Right ventricle myocardium superior (tissue), 1 donor: ENCODE results near the gene FECH. TPM values are rescaled to one million over a fixed set of nuclear protein-coding genes. Genes with fewer than 3 reads are reported as not detected.
A peak's percentile ranks its signal among the peaks of the same experiment; 100 is the strongest.

Source experiments
- ATAC-seq: fragments of 200-7000 bp; cut with Tn5 transposase; one replicate; pipeline ENCODE4 v1.9.1; 2020; ENCODE audit warnings: mild to moderate bottlenecking; ENCODE audit not compliant: poor library complexity
- DNase-seq: peaks from one replicate; pipeline ENCODE4 v3.0.0-alpha.2; 2020
- intact Hi-C: fragments of 100-400 bp; cut with DNase I; formaldehyde crosslinking; loops from one replicate; pipeline ENCODE4 v1.11.2; 2022
- total RNA-seq: library from RNA; stranded (reverse); fragmentation: NEBNext Ultra II Directional; extraction: Animal tissue kit (Norgen Biotek cat#: 25700); gene quantifications from one replicate; pipeline ENCODE4 v1.2.1, GENCODE V29; 2021
- donor health status: DM: no; HTN: yes; CAD: no; lungs with severe emphysema.

FECH gene
- total RNA-seq, 1 donor from 2014 or later = 34.5 TPM

DNA sequence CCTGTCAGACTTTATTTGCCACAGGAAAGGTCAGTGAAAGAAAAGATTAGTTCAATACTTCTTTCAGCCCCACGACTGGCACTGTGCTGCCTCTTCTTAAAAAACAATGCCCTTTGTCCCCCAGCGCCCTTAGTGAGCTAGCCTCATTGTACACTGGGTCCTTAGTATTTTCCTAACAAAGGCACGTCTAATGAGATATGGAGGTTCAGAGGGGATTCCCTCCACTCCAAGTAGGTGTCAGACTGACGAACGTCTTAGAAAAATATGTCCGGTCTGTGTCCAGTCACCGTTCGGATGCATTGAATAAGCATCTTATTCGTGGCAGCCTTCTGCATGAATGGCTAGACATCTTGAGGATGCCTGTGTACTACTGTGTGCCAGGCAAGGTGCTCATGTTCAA, 1.1 kb downstream of the FECH start:
- ATAC-seq (no peak), DNase-seq (no peak)
- intact Hi-C loops = no loop called here

DNA sequence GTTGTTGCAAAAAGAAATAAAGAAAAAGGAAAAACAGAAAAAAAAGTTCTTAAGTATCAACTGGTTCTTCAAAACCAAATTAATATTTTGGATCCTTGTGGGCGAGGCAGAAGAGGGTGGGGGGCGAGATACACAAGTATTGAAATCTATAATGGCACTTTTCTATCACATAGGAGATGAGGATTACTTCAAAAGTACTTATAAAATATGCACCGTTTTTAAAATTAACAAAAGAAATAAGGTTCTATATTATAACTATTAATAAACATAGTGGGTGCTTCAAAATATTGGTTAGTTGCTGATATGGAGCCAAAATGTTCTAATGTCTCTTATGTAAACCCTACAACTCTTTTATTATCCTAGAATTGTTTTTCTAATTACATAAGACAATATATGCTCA, 2.1 kb downstream of the FECH start:
- no peak for ATAC-seq
- intact Hi-C loops = no loop called here
- no peak for DNase-seq

DNA sequence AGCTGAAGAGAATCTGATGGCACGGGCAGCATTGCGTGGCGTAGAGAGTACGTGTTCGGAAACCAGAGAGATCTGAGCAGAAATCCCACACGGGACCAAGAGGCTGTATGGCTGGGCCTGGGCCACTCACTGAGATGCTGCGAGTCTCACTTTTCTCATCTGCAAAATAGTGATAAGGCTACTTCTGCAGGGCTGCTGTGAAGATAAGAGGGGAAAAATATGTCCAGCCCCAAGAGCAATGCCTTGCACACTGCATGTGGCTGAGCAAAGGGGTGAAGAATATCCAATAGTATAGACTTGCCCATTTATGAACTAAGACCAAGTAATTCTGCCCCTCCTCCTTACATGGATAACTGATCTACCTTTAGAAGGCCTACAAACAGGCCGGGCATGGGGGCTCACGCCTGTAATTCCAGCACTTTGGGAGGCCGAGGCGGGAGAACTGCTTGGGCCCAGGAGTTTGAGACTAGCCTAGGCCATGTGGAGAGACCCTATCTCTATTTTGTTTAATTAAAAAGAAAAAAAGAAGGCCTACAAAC, 3.1 kb downstream of the FECH start:
- no peak for DNase-seq
- intact Hi-C loops = no loop called here
- no peak for ATAC-seq

DNA sequence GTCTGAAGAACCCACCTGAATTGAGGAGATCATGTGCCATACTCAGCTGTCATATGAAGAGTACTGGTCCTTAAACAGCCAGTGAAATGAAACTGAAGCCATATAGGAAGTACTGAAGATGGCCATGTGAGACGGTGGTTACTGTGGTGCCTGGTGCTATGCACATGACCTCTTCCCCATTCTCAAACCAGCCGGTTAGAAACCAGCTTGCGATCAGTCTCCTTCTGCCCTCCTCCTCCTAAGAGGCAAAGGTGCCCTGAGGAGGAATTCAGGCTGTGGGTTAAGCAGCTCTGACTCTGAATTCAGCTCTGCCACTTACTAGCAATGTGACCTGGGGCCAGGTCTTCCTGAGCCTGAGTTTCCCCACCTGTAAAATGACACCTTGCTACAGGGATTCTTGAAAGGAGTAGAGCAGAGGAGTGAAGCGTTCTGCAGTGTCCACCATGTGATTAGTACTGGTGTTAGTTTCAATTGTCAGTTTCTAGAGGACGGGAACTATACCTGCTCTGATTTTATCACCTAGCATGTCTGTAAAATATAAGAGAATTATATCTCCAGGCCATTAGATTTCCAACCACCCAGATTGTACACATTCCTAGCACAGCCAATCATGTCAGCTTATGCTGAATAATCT, 5.1 kb downstream of the FECH start:
- peak; percentile 58 for ATAC-seq
- intact Hi-C loops = no loop called here
- no peak for DNase-seq

DNA sequence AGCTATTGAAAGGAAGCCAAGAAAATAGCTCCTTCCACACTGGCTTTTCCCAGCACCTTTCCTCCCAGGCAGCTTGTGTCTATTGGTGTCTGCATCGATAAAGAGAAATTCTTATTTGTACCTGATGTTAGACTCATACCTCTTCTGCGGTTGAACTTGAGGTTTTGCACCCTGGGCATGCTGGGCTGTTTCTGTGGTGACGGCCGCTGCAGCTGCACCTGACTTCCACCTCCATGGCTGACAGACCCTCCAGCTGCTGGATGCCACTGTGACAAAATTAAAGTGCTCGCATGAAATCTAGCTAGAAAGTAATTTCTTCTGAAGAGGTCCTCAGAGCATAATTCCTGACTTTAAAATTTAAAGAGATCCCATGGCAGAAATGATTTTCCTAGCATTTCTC, 6.6 kb downstream of the FECH start:
- intact Hi-C loops = no loop called here
- DNase-seq (no peak), ATAC-seq (no peak)

DNA sequence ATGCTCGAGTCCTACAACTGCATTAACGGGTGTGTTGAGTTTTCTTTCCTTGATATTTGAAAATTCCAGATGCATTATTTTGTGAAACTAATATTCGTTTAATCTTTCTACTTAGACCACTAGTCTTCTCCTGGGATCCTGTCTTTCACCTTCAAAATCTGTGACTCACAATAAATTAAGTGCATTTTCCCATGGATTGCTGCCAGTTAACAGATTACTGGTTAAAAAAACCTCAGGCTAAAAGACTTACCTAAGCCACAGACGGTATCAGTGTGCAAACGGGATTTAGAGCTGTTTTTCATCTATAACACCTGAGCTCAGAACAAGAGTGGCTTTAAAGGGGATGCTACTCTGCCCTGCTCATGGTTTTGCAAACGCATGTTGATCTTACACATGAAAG, 10.2 kb downstream of the FECH start:
- intact Hi-C loops = no loop called here
- no peak for ATAC-seq
- DNase-seq = no peak

DNA sequence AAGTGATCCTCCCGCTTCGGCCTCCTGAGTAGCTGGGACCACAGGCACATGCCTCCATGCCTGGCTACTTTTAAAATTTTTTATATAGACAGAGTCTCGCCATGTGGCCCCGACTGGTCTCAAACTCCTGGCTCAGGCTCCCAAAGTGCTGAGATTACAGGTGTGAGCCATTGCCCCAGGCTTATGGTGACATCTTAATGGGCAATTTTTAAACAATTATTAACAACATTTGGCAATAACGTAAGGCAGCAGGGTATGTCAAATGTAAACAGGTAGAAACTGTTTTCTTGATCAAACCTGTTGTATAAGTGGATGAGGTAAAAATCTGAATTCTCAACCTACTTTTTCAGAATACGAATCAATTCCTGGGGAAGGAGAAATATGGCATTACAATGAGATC, 11.0 kb downstream of the FECH start:
- ATAC-seq = no peak
- DNase-seq = no peak
- intact Hi-C loops = no loop called here

DNA sequence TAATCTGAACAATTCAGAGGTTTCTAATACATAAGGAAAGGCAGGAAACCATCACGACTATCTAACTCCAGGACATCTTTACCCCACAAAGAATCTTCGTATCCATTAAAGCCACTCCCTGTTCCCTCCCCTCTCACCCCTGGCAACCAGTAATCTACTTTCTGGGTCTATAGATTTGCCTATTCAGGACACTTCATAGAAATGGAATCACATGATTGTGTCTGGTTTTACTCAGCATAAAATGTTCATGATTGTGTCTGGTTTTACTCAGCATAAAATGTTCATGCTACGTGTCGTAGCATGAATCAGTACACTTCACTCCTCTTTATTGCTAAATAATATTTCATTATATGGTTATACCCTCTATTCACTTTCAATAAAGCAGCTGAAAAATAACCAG, 11.6 kb downstream of the FECH start:
- ATAC-seq (no peak), DNase-seq (no peak)
- intact Hi-C loops = no loop called here

DNA sequence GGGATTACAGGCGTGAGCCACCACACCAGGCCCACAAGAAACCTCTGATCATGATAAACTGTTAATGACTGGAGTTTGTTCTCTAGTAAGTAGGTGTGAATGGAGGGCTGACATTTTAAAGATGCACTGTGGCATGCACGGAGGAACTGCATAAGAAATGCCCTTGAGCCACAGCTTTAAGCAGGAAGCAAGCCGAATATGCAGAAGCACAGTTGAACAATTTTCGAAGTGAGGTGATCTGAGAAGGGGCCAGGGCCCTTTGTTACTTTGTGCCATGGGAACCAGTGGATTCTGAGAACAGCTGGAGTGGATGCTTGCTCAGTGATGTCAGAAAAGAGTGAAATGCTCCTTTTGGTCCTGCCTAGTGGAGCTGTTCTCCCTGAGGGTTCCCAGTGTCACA, 16.3 kb downstream of the FECH start:
- intact Hi-C loops = no loop called here
- no peak for ATAC-seq
- DNase-seq = no peak

DNA sequence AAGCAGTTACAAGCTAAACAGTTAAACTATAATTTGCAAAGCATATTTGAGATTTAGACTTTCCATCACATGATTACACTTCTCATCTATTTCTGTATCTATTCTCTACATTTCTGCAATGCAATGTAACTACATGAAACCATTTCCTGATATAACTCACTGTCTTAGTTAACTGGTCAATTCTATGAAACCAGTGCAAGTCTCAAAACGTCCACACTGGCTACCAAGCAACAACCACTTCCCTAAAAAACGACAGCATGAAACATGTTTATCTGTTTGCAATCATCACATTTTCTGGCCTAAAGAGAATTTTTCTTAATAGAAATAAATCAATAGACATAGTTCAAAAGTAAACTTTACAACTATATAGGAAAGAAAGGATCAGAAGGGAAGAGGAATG, 17.4 kb downstream of the FECH start:
- intact Hi-C loops = no loop called here
- ATAC-seq (no peak), DNase-seq (no peak)

DNA sequence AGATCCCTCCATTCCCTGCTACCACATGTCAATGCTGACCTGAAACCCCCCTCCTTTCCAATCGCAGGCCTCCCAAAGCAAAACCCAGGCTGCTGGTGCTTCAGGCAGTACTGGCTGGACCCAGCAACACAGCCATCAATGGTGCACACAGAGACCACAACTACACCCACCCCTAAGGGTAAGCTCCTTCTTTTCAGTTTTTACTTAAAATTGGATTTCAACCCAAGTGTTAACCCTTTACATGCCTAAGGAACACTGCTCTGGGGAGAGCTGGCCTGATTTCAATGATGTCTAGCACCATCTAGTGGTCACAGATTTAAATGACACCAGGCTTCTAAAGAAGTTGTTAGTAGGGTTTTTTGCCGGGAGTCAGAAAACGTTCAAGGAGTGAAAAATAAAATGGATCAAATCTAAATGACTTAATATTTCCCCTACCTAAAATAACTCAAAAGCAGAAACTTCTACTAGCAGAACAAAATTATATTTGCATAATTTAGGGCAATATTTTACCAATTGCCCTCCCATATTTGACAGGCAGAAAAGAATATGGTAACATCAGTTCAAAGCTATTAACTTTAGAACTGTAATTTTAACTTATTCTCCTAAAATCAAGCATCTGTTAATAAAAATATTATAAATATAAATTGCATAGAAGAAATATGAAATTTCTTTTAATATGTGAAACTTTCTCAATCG, 24.6 kb downstream of the FECH start:
- intact Hi-C loops = loop anchor here (5.0 kb wide), 1 partner anchor 815 kb away; no protein-coding TSS in a partner anchor
- peak; percentile 68 for ATAC-seq
- no peak for DNase-seq

DNA sequence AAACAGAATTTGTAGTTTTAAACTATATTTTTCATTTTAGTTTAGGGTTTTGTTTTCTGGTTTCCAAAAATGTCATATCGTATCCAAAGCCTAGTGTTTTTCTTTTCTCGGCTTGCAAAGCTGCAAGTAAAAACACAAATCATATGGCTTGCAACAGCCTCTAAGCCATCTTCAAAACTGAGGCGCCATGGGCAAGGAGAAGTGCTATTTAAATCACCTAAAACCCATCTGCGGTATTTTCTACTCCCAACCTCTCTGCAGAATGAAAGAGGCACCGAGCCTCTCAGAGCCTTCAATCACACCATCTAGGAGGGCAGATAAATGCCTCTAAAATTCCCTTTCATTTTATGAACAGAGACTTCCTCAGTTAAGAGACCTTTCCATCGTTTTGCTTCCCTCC, 25.2 kb downstream of the FECH start:
- DNase-seq (no peak), ATAC-seq (no peak)
- intact Hi-C loops = loop anchor here (5.0 kb wide), 1 partner anchor 814 kb away; no protein-coding TSS in a partner anchor

DNA sequence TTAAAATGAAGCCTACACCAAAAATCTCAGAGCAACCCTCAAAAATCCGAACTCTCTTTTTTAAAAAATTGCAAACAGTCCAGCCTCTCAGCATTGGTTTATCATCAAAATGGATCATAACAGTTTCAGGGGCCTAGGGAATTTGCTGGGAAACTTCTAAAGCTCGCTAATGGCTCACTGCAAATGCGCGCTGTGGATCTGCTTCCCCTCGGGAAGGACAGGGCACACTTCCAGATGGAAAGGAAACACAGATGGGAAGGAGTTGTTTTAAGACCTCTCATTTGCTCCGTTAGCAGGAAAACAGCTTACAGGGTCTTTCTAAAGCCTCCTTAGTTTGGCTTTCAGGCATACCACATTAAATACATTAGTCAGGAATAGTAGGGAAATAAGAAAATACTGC, 27.2 kb downstream of the FECH start:
- intact Hi-C loops = no loop called here
- DNase-seq = no peak

DNA sequence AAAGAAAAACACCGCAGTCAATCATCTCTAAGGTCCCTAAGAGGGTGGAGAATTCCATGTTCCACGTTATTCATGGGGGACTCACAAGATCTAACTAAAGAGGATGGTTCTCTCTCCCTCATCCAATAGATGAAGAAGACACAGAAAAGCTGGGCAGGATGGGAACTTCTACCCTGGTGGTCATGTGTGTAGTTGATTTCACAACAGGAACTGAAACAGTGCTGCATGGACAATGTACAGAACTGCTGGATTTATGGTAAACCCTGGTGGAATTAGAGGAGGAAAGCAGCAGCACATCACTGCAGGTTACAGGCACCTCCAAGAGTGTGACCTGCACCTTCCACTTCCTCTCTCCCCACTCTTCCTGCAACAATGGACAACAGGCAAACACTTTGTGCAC, 31.4 kb downstream of the FECH start:
- ATAC-seq = no peak
- no peak for DNase-seq
- intact Hi-C loops = no loop called here

More for the DNA sequence above, 27.2 kb downstream of the FECH start:
- peak; percentile 59 for ATAC-seq

DNA sequence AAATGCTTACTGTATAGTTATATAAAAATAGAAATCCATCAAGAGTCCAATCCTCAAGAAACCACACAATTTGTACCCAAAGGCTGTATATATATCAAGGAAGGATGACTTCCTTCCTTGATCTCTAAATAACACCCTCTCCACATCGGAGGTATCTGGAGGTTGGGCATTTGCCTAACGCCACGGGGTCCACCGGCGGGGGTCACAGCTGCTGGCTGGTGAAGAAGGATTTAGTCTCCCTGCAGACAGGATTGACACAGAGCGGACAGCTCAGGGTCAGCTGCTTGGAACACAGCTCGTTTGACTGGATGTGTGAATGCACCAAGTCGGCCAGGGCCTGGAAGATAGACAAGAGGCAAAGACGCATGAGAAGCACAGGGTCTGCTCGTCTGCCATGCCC, 36.0 kb downstream of the FECH start:
- intact Hi-C loops = no loop called here
- no peak for ATAC-seq
- DNase-seq = no peak

DNA sequence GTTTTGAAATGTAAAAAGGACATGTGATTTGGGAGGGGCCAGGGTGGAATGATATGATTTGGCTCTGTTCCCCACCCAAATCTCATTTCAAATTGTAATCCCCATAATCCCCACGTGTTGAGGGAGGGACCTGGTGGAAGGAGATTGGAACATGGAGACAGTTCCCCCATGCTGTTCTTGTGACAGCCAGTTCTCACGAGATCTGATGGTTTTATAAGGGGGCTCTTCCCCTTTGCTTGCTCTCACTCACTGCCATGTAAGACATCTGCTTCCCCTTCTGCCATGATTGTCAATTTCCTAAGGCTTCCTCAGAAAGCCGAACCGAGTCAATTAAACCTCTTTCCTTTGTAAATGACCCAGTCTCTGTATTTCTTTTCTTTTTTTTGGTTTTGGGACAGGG, 39.2 kb downstream of the FECH start:
- intact Hi-C loops = no loop called here
- ATAC-seq (no peak), DNase-seq (no peak)

DNA sequence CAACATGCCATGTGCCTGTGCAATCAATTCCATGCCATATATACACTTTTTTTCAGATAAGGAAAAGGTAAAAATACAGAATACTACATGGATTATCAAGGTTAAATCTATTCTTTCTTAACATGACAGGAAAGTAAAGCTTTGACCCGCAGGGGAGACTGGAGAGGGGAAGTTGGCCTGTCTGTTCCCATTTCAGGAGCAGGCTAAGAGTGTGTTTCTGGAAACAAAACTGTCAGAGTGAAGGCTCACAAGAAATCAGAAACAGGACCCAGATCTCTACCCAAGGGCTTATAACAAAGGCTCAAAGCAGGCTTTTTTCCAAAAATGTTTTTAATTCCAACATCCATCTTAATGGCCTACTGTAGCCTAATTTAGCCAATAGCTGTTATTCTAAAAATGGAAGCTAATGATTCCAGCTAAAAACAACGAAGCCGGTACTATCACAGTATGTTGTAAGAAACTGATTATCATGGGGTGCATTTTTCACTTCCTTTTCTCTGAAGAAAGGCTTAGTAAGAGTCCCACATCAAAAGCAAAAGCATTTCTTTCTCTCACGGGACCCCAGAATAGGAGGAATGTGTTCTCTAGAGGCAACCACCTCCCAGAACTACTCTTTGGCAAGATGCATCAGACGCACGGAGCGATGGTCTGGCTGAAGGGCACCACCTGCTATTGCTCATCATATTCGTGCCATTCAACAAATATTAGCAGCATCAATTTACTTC, 41.4 kb downstream of the FECH start:
- ATAC-seq = no peak
- DNase-seq = no peak
- intact Hi-C loops = no loop called here

DNA sequence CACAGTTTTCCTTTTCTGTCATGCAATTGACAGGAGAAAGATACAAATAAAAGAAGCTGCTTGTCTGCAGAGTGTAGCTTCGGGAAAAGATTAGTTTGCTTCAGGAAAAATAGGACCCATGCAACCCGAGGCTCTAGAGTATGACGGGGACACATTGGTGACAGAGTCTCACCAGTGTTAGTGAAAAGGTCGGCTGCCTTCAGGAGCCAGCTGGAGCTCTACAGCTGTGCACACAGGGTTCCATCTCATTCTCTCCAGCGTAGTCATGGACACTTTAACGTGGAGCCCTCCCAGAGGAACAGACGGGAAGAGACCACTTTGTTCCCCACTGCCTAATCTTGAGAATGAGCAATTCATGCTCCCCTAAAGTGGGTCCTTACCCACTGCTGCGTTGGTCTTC, 42.9 kb downstream of the FECH start:
- intact Hi-C loops = no loop called here
- DNase-seq = no peak
- ATAC-seq = no peak

DNA sequence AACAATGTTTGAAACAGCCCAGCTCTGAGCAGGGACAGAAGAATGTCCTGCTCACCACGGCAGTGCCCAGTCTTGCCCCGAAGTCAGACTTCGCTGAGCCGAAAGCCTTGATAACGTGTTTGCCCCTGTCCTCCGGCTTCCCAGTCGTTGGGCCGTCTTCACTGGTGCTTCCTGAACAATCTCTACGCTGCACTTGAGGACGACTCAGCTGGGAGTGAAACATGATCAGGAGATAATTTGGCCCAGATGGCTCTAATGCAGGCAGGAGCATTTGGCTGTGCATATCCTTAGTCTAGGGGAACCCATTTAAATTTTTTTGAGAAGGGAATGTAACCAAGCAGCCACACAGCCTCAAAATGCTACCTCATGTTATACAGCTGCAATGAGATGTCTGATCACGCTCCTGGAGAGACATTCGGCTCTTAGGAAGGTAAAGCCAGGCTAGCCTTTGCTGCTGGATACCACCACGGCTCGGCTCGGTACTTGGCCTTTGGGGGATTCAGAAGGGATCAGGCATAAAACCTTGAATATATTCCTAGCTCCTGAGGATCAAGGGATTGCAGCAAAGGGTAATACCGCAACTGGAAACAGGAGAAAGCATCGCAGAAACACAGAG, 43.6 kb downstream of the FECH start:
- no peak for DNase-seq
- intact Hi-C loops = no loop called here
- no peak for ATAC-seq
